Measurements from ENCODE around the gene ALCAM. TPM values are rescaled to one million over a fixed set of nuclear protein-coding genes. Genes with fewer than 3 reads are reported as not detected.

The ALCAM gene
- total RNA-seq, 4 donors from 2014 or later, result 7.3 to 249 (median 26.8) TPM

- no peak for TF ChIP-seq CTCF (IDR thresholded peaks at IDR 0.05; ENCODE audit: low read depth)
Observed at GRCh38 chr3:105613120-105613519, 246.4 kb downstream of the ALCAM start.

- no peak for TF ChIP-seq CTCF (IDR thresholded peaks at IDR 0.05; ENCODE audit: low read depth)
Observed at GRCh38 chr3:105614288-105615030, 247.8 kb downstream of the ALCAM start.

- no peak for TF ChIP-seq CTCF (IDR thresholded peaks at IDR 0.05; ENCODE audit: low read depth)
Observed at GRCh38 chr3:105615814-105616213, 249.1 kb downstream of the ALCAM start.

- TF ChIP-seq CTCF (IDR thresholded peaks at IDR 0.05; ENCODE audit: low read depth), result no peak
Observed at GRCh38 chr3:105616374-105617121, 249.8 kb downstream of the ALCAM start.

GRCh38 chr3:105618556-105618955 is 251.8 kb downstream of the ALCAM start:
- no peak for TF ChIP-seq CTCF (IDR thresholded peaks at IDR 0.05; ENCODE audit: low read depth)

- TF ChIP-seq CTCF (IDR thresholded peaks at IDR 0.05; ENCODE audit: low read depth), result no peak
Observed at GRCh38 chr3:105619651-105620050, 252.9 kb downstream of the ALCAM start.

- TF ChIP-seq CTCF (IDR thresholded peaks at IDR 0.05; ENCODE audit: low read depth), result no peak
Observed at GRCh38 chr3:105620236-105620635, 253.5 kb downstream of the ALCAM start.

Data from subcutaneous adipose tissue (tissue), 4 donors.